GM12878 (cell line): ENCODE measurements around the gene PPP2R5C. TPM values are rescaled to one million over a fixed set of nuclear protein-coding genes. Genes with fewer than 3 reads are reported as not detected.

Source experiments
- ATAC-seq: fragments of 200-7000 bp; cut with Tn5 transposase; 3 replicates; pipeline ENCODE4 v1.9.1; 2020; ENCODE audit warnings: mild to moderate bottlenecking, moderate library complexity
- BruUV-seq: library from RNA; stranded (reverse); fragments of 400-500 nt; replicated peaks from 2 replicates; lab custom pipeline; 2021; lab: Mats Ljungman, UMichigan
- CTCF ChIA-PET: fragments of 300-600 bp; sonication (Branson Sonifier 250); formaldehyde crosslinking; extraction: SDS; loops from one replicate; lab custom pipeline; 2021; ENCODE audit warnings: inconsistent platforms; lab: Yijun Ruan, JAX
- POLR2A ChIA-PET: fragments of 350-600 bp; formaldehyde crosslinking; extraction: SDS; loops from one replicate; lab custom pipeline; 2021; ENCODE audit warnings: inconsistent platforms; lab: Charles Lee
- RAD21 ChIA-PET: fragments of 300-600 bp; sonication (Branson Sonifier 250); formaldehyde crosslinking; loops from one replicate; lab custom pipeline; 2023; ENCODE audit warnings: antibody characterized with exemption; ENCODE audit not compliant: unreplicated experiment; lab: Charles Lee
- SMC1A ChIA-PET: fragments of 300-600 bp; sonication (Branson Sonifier 250); formaldehyde crosslinking; loops from one replicate; lab custom pipeline; 2023; ENCODE audit not compliant: unreplicated experiment, uncharacterized antibody; lab: Charles Lee
- DNase-seq: peaks from one replicate; pipeline ENCODE4 v3.0.0-alpha.2; 2011; ENCODE audit warnings: low read depth, low spot score
- FAIRE-seq: peaks from 3 replicates; lab custom pipeline; 2011; peaks lifted over from hg19 to GRCh38; lab: Jason Lieb, UNC
- H2AFZ ChIP-seq: 2 replicates; pipeline ENCODE4 v1.6.0; 2011; ENCODE audit warnings: low read depth, low read length, control low read depth; ENCODE audit not compliant: control insufficient read depth
- H3K27ac ChIP-seq: 2 replicates; pipeline ENCODE4 v1.5.1; 2011; ENCODE audit warnings: control low read depth; ENCODE audit not compliant: control insufficient read depth, insufficient read depth
- H3K27me3 ChIP-seq, 2 experiments: replicated peaks in 1 of 2; 2 replicates each; pipeline versions ENCODE4 v1.6.0 to v1.6.1; 2011; ENCODE audit warnings: low read length in 1 of 2; ENCODE audit not compliant: control insufficient read depth in 2 of 2, insufficient read depth in 2 of 2
- H3K36me3 ChIP-seq, 2 experiments: 2 replicates each; pipeline ENCODE4 v1.5.1; 2011; ENCODE audit warnings: low read length in 1 of 2; ENCODE audit not compliant: control insufficient read depth in 2 of 2, insufficient read depth in 2 of 2
- H3K4me1 ChIP-seq: 2 replicates; pipeline ENCODE4 v1.6.1; 2011; ENCODE audit warnings: mild to moderate bottlenecking, low read length, moderate library complexity, mixed read lengths; ENCODE audit not compliant: control insufficient read depth, insufficient read depth
- H3K4me2 ChIP-seq: 2 replicates; pipeline ENCODE4 v1.6.0; 2011; ENCODE audit warnings: control low read depth; ENCODE audit not compliant: control insufficient read depth, insufficient read depth
- H3K4me3 ChIP-seq: fragments of 200-600 bp; sonication (generic); 2 replicates; pipeline ENCODE4 v1.5.1; 2016
- H3K79me2 ChIP-seq: 2 replicates; pipeline ENCODE4 v1.6.0; 2011; ENCODE audit warnings: low read length; ENCODE audit not compliant: control insufficient read depth, insufficient read depth
- H3K9ac ChIP-seq: 2 replicates; pipeline ENCODE4 v1.8.0; 2011; ENCODE audit warnings: low read length, control low read depth, mixed read lengths; ENCODE audit not compliant: control insufficient read depth, insufficient read depth
- H3K9me3 ChIP-seq: replicated peaks from 3 replicates; pipeline ENCODE4 v1.5.1; 2011; ENCODE audit warnings: mild to moderate bottlenecking, low read length; ENCODE audit not compliant: control insufficient read depth, insufficient read depth
- H4K20me1 ChIP-seq: 2 replicates; pipeline ENCODE4 v1.6.0; 2011; ENCODE audit not compliant: control insufficient read depth, insufficient read depth
- CEBPZ ChIP-seq: fragments of 150-350 bp; IDR thresholded peaks from 2 replicates; pipeline ENCODE4 v1.6.1; 2016; ENCODE audit warnings: low read depth, low read length
- E2F4 ChIP-seq: IDR thresholded peaks from 2 replicates; pipeline ENCODE4 v1.6.1; 2012; ENCODE audit warnings: low read depth, low read length, improper control_type of control experiment
- ELK1 ChIP-seq: IDR thresholded peaks from 2 replicates; pipeline ENCODE4 v1.6.1; 2012; ENCODE audit warnings: low read depth, low read length, improper control_type of control experiment
- HDAC2 ChIP-seq: fragments of 200-600 bp; sonication (generic); IDR thresholded peaks from 2 replicates; pipeline ENCODE4 v1.6.1; 2017
- HSF1 ChIP-seq: fragments of 150-350 bp; IDR thresholded peaks from 2 replicates; pipeline ENCODE4 v1.6.1; 2014; ENCODE audit warnings: mild to moderate bottlenecking, low read depth, low read length
- SREBF2 ChIP-seq: IDR thresholded peaks from 2 replicates; pipeline ENCODE4 v1.6.1; 2012; ENCODE audit warnings: mild to moderate bottlenecking, low read length
- ZNF384 ChIP-seq: IDR thresholded peaks from 2 replicates; pipeline ENCODE4 v1.6.1; 2012; ENCODE audit warnings: low read depth, mild to moderate bottlenecking, low read length, improper control_type of control experiment, borderline replicate concordance
- WGBS: methylation state at CpG from one replicate; pipeline ENCODE4 v1.1.6; 2016; ENCODE audit warnings: low lambda C conversion rate; ENCODE audit not compliant: insufficient replicate concordance, insufficient coverage; ENCODE audit errors: missing lambda C conversion rate; 5-methylcytosine and 5-hydroxymethylcytosine counted together
- in situ Hi-C: fragments of 300-500 bp; cut with MboI; formaldehyde crosslinking; loops from 9 replicates; pipeline ENCODE4 v1.14.3; 2018; ENCODE audit warnings: mixed read lengths
- intact Hi-C: fragments of 100-400 bp; cut with micrococcal nuclease; formaldehyde crosslinking; loops from one replicate; pipeline ENCODE4 v1.14.2; 2022; ENCODE audit not compliant: unreplicated experiment
- polyA plus RNA-seq, 11 experiments: library from polyadenylated mRNA; depleted of rRNA in 4 of 11; unstranded in 6 of 11; stranded (reverse) in 5 of 11; fragments of >200 nt; fragmentation: Nextera tagmentation in 4 of 11; fragmentation: Illumina TruSeq in 1 of 11; extraction: Ambion mirVana in 4 of 11; extraction: Trizol in 1 of 11; gene quantifications; 1 replicate in 1 of 11; 2 replicates in 10 of 11; pipeline versions ENCODE4 v1.2.1 to v1.2.3, GENCODE V29; 2011 to 2016; ENCODE audit warnings: inconsistent platforms in 2 of 11, missing spikeins in 2 of 11, low read depth in 1 of 11
- total RNA-seq, 4 experiments: library from RNA; depleted of rRNA in 3 of 4; stranded (reverse); fragments of >200 nt in 3 of 4; fragmentation: Illumina TruSeq in 1 of 4; extraction: Trizol in 1 of 4; gene quantifications; 2 replicates each; pipeline versions ENCODE4 v1.2.1 to v1.2.3, GENCODE V29; 2013 to 2021

PPP2R5C gene
- total and polyA plus RNA-seq, 10 of the 15 experiments (the other 5 are each of a cell fraction or from before 2014, with no cell fraction given) = 106 to 199 (median 144) TPM

GRCh38 chr14:101957406-101958234 is 196.1 kb downstream of the PPP2R5C start (continued):
- TF ChIP-seq HSF1 = no peak
- TF ChIP-seq, all 136 proteins: peak for 0

GRCh38 chr14:101958418-101959180 is 197.1 kb downstream of the PPP2R5C start:
- no peak overlapping the region for H2AFZ ChIP-seq
- FAIRE-seq (no peak), DNase-seq (no peak), ATAC-seq (no peak)
- no peaks in the 10 kb centered on the region for H3K9me3 ChIP-seq
- RAD21 ChIA-PET = interaction anchor here (0.6 to 1.7 kb wide), 7 partner anchors 9 to 188 kb away, joined by 3 to 7 read pairs (median 4); no protein-coding TSS in a partner anchor
- POLR2A ChIA-PET = interaction anchor here (0.7 to 1.2 kb wide), 3 partner anchors 10 to 358 kb away, joined by 4 to 5 read pairs (median 4); no protein-coding TSS in a partner anchor
- WGBS = 44% methylated on average over 11 of the region's 11 CpGs
- intact Hi-C loops (no loop called here), in situ Hi-C loops (no loop called here)
- no peaks in the 10 kb centered on the region for H3K4me1 ChIP-seq
- H3K9ac ChIP-seq = no peak overlapping the region
- H3K27ac ChIP-seq = no peak overlapping the region
- H4K20me1 ChIP-seq = no peaks in the 10 kb centered on the region
- no peaks in the 10 kb centered on the region for H3K79me2 ChIP-seq
- no peak overlapping the region for H3K4me2 ChIP-seq
- H3K36me3 ChIP-seq = no peaks in the 10 kb centered on the region
- H3K27me3 ChIP-seq = no peaks in the 10 kb centered on the region
- CTCF ChIA-PET = interaction anchor here (0.6 to 7.8 kb wide), 8 partner anchors 10 to 191 kb away, joined by 3 to 58 read pairs (median 7); no protein-coding TSS in a partner anchor
- H3K4me3 ChIP-seq = no peak overlapping the region
- BruUV-seq = no TSS peak
- SMC1A ChIA-PET = interaction anchor here (0.8 to 5.3 kb wide), 6 partner anchors 10 to 357 kb away, joined by 3 to 28 read pairs (median 4); no protein-coding TSS in a partner anchor
- TF ChIP-seq CEBPZ (no peak), HDAC2 (no peak), SREBF2 (no peak), ZNF384 (no peak), E2F4 (no peak), ELK1 (no peak)
